HG02798 (cell line): Measurements from ENCODE around the gene OPCML.

Experiments used
- ATAC-seq: cut with Tn5 transposase; IDR thresholded peaks from one replicate; pipeline ENCODE4 v1.9.1; 2021; ENCODE audit warnings: mild to moderate bottlenecking; ENCODE audit not compliant: unreplicated experiment, poor library complexity

The OPCML gene

DNA sequence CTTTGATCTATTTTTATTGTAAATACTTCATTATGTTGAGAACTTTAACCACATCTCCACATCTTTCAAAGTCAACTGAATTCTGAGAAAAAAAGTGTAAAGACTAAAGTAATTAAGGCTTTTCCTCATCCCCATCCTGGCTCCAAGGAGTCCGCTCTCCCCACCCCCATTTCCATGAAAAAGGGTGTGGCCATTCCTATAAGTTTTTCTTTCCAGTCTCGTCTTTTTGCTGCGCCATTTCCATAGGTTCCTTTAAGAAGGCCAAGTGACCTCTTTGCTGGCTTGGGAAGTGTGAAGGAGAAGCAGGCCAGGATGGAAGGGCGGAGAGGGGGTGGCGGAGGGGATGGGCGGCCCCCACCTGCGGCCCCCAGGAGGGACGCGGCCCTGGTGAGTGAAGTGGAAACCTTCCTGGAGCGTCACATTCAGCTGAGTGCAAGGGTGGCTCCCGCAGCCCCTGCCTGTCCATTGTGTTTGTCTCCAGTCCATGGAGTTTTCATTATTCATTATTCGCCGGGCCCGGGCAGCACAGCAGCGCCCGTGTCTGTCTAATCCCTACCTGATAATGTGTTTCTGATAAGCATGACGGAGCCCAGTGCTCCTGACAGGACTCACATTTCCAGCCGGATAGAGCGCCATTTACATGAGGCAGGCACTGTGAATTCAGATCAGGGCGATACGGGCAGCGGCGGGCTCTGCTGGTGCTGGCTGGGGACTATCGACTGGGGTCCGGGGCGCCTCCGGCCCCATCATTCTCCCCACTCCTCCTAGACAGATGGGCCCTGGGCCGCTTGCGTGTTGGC is 739.8 kb downstream of the OPCML start:
- no peak for ATAC-seq

DNA sequence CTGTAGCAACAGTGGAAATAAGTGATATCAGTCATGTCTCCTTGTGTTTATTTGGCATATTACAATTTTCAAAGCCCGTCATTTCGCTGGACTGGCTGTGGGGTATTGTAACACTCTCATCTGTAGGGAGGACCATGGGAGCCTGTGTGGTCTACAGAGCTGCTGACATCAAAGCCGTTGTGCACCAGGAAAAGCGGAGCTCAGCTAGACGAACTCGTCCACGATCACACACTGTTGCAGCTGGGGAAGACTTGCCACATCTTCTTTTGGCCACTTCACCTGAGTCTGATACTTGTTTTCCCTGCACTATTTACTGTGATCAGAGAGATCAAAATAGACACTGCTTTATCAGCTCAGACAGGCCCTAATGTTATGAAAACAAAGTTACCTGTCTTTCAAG is 741.3 kb downstream of the OPCML start:
- no peak for ATAC-seq

DNA sequence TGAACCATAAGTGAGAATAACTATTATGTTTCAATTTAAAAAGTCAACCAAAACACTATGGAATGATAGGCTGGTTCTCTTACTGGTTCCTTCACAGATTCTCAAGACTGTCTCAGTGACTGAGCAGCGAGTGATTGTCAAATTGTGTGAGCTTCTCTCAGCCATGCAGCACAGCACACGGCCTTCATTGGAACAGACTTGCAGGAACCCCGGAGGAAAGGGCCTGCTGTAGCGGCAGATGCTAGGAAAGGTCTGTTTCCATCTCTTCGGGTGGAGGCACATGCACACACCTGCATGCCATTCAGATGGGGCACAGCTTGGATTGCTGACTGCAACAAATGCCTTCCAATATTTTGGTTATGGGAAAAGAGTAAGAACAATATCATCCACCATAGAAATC is 741.8 kb downstream of the OPCML start:
- no peak for ATAC-seq

DNA sequence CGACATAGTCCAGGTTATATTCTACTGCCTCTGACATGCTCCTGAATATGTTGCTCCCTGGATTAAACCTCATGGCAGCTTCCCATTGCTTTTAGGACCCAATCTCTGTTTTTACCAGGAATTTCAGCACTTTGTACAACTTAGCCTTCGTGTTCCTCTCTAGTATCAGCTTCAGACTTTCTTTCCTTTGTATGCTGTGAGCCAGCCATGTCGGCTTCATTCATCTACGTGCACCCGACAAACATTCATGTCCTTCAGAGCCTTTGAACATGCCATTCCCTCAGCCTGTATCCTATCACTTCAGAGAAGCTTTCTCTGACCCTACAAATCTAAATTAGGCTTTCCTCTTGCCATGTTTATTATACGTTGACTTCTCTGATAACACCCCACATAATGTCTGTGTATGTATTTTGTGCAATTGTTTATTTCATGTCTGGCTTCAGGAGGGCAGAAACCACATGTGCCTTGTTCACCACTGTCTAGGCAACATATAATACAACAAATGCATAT is 743.4 kb downstream of the OPCML start:
- ATAC-seq: no peak

DNA sequence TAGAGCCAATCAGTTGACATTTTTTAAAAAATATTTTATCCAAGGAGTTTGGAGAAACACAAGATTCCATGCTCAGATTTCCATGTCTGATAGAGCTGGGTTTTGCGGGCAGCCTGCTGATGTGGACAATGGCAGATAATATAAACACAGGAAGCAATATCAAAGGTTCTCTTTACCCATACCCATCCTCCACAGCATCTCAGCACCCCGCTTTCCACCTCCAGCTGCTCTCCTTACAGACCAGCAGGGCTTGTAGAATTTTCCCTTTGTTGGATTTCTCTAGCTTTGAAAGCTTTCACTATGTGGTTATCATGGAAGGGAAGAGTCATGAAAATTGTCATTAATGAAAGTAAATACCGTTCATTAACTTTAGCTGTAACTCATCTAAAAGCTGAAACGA is 746.4 kb downstream of the OPCML start:
- no peak for ATAC-seq

DNA sequence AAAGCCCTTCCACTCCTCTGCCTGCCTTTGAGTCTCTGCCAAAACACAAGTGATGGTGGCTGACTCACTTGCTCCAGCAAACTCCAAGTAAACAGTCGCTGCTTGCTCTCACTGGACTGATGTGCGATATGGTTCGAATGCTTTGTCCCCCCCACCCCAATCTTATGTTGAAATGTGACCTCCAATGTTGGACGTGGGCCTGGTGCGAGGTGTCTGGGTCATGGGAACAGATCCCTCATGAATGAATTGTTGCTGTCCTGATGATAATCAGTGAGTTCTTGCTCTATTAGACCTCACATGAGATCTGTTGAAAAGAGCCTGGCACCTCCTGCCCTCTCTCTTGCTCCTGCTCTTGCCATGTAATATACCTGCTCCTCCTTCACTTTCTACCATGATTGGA is 747.9 kb downstream of the OPCML start:
- ATAC-seq: no peak

DNA sequence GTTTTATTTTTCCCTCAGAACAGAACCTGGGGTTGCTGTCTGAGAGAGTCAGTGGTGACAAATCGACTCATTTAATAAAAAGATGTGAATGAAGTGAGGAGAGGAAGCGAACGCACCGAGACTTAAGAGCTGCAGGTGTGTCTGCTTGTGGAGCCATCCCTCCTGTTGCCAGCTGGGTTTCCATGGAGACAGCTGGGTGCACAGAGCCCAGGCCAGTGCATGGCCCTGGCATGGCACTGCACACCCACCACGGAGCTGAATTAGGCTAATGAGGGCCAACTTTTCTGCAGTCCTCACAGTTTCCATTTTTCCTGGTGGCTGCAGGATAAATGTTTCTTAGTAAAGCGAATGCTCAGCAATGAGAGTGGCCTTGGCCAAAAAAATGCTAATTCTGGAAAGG is 750.2 kb downstream of the OPCML start:
- ATAC-seq: no peak

DNA sequence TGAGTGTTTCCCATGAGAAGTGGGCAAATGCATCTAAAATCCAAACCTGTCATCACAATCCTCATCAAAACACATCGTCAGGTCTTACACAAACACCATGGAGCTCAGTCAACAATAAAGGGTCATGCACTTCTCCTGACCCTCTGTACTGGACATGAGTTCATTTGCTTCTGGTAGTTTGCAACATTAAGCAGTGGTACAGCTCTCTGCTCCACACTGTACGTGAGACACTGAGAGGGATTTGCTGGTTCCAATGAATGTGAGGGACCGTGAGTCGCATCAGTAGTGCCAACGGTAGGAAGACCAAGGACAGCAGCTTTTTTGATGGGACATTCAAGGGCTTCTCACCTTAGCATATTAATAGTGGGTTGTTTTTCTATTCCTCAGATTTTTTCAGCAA is 752.3 kb downstream of the OPCML start:
- ATAC-seq: no peak

DNA sequence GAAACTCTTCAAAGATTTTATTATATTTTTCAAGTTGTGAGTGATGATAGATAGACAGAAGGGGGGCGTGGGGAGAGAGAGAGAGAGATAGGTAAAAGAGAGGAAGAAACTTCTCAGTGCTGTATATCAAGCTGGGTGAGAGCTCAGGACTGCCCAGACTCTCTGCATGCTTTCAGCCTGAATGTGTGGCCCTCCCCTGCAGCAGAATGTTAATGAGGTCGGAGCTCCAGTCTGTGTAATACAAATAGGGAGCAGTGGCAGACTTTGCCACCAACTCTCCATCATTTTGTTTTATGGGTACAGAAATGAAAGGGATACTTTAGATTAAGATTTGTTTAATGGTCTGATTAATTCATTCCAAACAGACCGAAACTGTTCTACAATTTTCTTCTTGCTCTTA is 752.8 kb downstream of the OPCML start:
- no peak for ATAC-seq

DNA sequence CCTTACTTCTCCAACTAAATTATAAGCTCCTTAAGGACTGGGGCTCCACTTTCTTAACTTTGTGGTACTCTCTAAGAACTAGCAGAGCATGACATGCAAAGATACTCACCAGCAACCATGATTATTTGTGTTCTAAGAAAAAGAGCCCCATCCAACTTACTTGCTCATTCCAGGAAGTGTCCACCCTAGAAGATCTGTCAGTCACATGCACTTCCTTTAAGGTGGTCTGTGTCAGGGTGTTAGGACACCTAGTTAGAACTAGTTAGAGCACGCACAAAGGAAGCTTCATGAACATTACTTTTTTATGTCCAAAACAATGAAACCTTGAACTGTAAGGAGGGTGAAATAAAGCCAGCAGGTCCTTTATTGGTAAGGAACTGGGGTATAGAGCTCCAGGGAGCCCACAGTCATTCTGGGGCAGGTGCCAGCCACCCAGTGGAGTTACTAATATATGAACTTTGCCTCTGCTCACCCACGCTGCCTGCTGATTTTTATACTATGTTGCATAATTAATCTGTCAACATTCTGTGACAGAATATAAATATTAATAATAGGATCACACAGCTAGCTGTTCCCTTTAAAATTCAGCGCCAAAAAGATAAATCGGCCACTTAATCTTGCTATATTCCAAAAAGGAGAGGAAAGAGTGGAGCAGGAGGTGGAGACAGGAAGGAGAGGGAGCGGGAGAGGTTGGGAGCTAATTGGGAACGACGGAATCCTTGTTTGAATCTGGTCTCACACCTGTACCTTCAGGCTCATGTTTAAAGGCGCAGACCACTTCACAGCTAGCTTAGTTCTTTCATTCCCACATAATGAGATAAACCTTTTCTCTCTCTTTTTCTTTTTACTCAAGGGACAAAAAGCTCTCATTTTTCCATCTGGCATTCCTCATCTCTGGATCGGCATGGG is 755.0 kb downstream of the OPCML start:
- no peak for ATAC-seq

DNA sequence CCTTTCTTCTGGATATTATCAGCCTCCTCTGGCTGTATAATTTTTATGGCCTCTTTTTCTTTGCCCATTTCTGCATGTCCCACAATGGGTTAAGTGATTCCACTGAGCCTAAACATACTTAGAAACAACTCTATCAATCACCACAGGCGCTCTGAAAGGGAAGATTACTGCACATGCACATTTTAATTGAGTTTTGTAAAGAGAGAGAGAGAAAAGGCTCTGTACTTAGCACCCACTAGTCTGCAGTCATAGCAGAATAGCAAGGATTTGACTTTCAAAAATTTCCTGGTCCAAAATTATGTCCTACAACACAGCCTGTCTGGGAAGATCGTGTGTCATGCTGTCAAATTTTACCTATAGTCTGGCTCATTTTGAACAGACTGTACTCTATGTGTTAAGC is 758.5 kb downstream of the OPCML start:
- ATAC-seq: no peak

DNA sequence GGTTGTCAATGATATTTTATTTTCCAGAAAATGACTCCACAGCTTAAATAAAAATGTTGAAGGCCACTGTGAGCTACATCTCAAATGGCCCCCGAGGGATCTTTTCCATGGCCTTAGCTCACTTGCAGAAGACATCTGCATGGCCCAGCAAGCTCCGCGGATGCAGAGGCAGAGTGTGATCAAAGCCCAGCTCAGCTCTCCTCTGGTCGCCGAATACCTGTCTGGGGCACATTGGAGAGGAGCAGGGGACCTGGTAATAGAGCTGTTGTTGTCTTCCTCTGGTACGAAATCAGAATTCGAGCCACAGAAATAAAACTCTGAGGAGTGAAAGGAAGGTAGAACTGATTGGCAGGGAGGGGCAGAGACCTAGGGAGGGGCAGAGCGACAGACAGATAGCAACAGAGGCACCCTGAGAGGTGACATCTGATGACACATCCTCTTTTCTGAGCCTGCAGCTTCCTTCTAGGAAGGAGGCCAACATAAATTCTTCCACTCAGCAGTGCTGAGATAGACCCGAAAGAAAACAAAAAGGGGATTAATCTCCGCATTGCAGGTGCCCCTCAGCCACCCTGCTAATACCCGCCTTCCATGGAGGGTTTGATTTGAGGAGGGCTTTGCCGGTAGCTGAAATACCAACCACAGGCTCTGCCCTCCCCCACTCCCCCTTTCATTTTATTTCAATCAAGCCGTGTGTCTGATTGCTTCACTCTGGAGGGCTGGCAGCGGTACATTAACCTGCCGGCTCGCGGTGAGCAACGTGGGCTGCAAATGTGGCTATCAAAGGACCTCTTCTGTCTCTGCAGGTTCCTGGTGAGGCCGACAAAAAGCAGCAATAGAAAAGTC is 759.4 kb downstream of the OPCML start:
- ATAC-seq: no peak

DNA sequence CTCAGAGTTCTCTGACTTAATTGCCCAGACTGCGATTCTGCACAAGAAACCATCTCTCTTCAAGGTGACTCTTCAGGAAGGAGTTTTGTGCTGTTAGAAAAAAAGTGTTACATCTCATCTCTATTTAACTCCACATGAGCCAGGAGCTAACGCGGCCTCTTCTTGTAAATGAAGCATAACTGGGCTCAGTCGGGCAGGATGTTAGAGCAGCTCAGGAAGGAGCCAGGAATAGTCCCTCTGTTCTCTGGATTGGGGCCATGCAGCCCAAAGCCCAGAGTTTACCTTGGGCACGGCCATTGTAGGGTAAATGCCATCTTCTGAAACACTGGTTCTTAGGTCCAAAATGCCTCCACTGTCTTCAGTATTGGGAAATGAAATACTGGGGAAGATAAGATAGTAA is 760.6 kb downstream of the OPCML start:
- no peak for ATAC-seq

DNA sequence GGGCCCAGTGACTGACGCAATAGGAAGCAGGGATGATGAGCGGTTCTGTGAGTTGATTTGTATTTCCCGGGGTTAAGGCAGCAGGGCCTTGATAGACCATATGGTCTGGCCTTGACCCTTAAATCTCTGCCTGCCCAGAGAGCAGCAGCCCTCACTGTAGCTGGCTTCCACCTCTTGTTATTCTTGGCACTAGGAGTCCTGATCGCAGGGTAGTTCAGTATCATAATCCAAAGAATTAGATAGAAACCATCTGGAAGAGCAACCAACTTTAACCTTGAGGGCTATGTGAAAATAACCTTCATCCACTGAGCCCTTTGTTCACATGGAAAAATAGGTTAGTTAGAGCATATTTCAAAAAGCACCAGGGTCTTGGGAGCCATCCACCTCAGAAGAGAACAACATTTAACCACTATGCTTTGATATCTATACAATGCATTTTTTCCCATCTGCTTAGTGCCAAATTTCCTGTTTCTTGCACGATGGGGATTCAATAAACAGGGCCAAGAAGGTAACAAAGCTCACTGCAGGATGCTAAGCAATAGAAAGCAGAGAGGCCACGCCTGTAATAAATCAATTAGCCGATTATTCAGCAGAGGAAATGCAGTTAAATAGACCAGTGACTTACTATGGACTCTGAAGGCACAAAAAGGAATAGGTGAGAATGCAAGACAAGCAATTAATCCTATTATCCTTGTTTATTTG is 761.3 kb downstream of the OPCML start:
- no peak for ATAC-seq

DNA sequence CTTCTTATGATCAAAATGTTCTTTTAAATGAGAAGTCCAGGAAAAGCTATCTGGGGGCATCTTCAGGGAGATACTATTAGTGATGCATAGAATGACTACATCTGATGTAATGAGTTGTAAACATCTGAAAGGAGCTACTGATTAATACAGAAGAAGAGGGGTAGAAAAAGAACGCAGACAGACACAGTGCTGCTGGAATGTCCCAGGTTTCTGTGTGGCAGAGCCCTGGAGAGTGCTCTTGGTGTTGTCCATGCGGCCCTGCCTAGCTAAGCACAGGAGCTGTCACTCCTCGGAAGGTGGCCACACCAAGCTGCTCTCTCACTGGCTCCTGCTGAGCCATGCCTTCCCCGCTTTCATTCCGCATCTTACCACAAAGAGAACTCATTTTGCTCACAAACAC is 768.8 kb downstream of the OPCML start:
- no peak for ATAC-seq

DNA sequence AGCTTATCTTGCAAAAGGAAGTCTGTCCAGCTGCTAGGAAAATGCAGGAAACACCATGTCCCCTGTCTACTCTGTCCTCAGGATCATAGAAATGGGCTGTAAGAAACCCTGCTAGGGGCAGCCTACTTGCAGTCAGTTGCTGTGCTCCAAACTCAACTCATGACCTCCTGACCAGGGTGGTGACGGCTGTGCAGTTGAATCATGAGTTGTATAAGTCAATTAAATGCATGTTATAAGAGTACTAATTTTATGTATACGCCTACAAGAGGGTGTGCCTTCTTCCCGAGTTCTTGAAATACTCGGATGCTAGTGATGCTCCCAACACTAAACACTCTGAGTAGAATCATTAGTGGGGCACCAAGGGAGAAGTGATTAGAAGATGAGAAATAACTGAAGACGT is 776.4 kb downstream of the OPCML start:
- no peak for ATAC-seq

DNA sequence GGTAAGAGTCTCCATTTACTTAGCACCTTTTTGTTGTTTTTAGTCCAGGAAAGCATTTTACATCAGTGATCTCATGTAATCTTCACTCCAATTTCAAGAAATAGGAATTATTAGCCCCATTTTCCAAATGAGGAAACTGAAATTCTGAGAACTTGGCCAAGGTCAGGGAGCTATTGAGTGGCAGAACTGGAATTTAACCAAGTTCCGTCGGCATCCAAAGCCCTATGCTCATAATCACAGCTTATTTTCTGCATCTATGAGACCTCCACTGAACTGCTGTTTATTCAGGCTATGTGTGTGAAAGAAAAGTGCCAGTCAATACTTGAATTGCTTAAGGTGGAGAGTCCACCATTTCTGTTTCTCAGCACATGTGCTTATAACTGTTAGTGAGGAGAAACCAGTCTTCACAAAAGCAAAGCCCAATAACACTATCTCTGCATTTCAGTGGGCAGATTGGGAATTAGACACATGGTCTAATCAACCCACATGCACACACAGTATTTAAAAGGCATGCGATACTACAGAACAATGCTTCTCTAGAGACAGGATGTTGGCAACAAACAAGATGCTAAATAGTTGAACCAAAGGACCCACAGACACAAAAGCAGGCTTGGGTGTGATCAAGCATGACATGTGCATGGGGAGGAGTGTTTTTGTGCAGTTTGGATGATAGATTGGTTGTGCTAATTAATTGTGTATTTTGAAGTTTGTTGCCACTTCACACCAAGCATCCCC is 780.6 kb downstream of the OPCML start:
- no peak for ATAC-seq

DNA sequence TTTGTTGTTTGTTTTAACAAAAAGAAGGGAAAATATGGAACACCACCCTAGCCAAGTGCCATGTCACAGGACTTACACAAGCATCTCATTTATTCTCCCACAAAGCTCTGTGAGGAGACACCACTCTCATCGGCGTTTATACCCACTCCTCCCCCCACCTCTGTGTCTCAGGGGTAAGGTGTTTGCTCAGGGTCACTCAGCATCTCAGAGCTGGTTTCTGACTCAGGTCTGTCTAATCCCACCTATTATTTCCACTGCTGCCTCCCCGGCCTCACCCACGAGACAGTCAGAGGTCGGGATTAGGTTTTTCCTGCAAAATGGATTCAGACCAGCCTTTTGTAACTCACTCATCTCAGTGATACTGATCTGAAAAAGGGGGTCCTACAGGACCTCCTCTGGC is 786.0 kb downstream of the OPCML start:
- ATAC-seq: no peak

DNA sequence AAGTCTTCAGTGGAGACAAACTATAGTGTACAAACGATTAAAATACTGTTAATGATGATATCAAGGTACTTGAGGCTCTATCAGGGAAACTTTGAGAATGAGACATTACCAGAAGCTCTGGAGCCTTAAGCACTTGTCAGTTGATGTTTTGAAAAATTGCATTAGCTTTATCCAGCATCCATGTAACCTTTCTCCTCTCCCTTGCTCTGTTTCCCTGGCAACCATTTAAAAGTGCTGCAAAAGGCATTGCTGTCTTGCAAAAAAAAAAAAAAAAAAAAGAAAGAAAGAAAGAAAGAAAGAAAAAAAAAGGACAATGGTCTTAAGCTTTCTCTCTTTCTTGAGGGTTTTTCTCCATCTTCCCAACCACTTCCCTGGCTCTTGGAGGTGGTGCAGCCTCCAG is 787.0 kb downstream of the OPCML start:
- no peak for ATAC-seq
